Measurements from ENCODE around the gene FAM81B.

FAM81B gene

DNA sequence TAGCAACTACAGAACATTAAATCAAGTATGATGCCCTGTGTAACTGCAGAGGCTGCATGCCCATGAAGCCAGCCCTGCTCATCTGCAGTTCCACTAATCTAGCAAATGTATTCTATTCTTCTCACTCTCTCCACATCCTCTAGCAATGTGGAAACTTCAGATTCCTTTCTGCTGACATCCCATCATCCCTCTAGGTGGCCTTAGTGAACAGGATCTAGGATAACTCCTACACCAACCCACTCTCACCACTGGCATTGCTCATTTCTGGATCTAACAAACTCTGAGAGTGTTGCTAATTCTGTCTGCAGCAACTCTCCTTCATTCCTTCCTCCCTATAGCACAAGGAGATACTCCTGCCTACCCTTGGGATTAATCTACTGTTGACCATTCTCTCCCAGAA is 80.8 kb downstream of the FAM81B start:
- DNase-seq (ENCODE audit: low read depth in 2 of 2) = no peak

- DNase-seq (ENCODE audit: low read depth in 2 of 2) = no peak
Observed at GRCh38 chr5:95484421-95484820, 93.3 kb downstream of the FAM81B start.

GRCh38 chr5:95486191-95486590 is 95.0 kb downstream of the FAM81B start:
- no peak for DNase-seq (ENCODE audit: low read depth in 2 of 2)

GRCh38 chr5:95487880-95488279 is 96.7 kb downstream of the FAM81B start:
- DNase-seq (ENCODE audit: low read depth in 2 of 2) = no peak
